Middle frontal gyrus (tissue), 1 donor: ENCODE results near the gene TADA2B.

Source experiments
- DNase-seq: peaks from one replicate; pipeline ENCODE4 v3.0.0-alpha.2; 2015; ENCODE audit warnings: low spot score; ENCODE audit errors: extremely low spot score

The TADA2B gene, protein sequence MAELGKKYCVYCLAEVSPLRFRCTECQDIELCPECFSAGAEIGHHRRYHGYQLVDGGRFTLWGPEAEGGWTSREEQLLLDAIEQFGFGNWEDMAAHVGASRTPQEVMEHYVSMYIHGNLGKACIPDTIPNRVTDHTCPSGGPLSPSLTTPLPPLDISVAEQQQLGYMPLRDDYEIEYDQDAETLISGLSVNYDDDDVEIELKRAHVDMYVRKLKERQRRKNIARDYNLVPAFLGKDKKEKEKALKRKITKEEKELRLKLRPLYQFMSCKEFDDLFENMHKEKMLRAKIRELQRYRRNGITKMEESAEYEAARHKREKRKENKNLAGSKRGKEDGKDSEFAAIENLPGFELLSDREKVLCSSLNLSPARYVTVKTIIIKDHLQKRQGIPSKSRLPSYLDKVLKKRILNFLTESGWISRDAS

DNA sequence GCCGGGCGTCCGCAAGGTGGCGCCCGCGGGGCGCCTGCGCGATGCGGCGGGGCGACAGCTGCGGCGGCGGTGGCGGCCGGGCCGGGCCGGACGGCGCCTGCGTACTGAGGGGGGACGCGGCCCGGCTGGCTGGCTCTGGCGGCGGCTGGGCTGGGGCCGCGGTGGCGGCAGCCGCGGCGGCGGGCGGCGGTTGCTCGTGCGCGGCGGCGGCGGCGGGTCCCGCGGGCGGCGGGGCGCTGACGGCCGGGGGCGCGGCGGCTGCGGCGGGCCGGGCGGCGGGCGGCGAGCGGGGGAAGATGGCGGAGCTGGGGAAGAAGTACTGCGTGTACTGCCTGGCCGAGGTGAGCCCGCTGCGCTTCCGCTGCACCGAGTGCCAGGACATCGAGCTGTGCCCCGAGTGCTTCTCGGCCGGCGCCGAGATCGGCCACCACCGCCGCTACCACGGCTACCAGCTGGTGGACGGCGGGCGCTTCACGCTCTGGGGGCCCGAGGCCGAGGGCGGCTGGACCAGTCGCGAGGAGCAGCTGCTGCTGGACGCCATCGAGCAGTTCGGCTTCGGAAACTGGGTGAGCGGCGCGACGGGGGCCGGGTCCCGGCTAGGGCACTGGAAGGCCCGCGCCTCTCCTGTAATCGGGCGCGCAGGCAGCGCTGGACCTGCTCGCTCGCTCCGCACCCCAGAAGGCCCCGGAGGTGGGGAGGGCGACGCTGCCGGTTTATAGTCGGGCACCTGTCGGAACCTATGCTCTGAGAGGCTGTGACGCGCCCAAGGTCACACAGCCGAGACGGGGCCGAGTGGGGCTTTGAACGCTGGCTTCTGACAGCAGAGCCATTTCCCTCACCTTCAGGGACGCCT lies at the start of gene TADA2B:
Gene TADA2B (plus strand): TSS at position 89 of the 853 bp plus-strand sequence. CDS start 208 bp downstream, at position 297.
- DNase-seq, result no peak

DNA sequence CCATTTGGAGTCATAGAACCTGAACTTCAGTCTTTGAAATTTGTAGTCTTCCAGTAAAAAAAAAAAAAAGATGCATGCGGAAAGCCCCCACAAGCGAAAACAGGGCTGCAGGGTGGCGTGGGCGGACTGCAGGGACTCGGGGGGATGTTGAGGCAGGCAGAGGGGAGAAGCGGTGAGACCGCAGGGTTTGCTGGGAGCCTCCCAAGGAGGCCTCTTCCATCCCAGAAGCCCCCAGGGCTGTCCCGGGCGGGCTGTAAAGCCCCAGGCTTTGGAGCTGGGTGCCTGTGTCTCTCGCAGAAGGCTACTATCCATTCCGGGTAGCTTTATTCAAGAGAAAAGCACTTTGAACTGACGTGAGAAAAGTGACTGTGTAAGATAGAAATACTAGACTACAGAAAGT lies 46.7 kb upstream of the TADA2B start:
- no peak for DNase-seq

DNA sequence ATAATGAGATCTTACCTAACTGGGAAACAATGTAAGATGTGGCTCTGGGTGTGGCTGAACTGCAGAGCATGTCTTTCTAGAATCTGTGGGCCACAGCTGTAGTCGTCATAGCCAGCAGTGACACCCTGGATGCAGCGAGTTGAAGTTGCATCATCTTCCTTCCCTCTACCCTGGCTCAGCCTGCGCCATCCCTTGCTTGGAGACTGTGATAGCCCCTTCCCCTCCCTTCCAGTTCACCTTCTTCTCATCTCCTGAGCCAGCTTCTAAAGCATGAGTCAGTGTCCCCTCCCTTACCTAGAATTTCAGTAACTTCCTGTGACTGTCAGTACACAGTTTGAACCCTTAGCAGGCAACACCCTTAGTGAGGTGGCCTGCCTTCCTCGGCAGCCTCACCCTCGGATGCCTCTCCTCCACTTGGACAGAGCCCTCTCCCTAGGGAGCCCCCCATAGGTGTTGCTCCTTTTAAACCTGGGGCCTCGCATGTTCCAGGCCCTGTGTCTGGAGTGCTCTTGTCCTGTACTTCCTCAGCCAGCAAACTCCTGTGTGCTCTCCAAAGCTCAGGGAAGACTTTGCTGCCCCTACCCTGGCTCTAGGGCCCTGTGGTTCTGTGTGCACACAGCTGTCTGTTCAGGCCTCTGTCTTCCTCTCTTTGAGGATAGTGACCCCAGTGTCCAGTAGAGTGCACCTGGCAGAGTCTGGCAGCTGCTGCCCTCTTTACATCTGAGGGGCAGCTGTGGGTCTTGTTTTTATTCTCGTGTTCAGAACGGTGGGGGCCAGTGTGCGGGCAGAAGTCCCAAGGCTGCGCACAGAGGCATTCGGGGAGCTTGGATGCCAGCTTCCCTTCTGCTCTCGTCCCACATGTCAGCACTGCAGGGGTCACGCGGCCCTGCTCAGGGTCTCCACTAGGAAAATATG lies 43.7 kb upstream of the TADA2B start:
- no peak for DNase-seq

DNA sequence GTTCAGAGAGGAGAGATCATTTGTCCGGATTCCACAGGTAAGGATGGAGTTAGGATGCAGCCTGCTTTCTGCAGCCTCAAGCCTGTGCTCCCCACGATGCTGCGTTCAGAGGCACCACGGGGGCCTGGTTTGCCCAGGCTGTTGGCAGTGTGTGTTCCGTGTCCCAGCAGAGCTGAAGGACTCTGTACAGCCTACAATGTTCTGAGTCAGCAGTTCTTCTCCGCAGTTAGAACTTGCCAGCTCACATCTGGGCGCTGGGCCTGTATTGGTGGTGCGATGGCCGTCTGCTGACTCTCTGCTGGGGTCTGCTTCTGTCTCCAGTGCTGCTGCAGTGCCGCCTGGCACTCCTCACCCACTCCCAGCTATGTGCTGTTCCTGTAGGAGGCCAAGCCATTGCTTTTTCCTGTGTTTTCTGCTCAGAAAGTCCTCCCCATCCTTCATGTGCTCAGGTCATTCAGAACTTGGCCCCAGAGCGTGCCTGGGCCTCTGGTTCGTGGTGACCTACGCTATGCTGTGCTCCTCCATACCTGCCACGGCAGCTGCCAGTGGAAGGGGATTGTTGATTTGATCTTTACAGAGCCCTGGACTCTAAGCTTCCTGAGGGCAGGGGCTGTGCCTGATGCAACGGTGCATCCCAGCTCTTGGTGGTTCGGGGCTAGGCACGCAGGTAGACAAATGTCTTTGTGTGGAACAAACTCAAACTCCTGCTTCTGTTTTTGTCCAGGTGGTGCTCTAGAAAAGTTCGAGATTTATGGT lies 42.6 kb upstream of the TADA2B start:
- no peak for DNase-seq

DNA sequence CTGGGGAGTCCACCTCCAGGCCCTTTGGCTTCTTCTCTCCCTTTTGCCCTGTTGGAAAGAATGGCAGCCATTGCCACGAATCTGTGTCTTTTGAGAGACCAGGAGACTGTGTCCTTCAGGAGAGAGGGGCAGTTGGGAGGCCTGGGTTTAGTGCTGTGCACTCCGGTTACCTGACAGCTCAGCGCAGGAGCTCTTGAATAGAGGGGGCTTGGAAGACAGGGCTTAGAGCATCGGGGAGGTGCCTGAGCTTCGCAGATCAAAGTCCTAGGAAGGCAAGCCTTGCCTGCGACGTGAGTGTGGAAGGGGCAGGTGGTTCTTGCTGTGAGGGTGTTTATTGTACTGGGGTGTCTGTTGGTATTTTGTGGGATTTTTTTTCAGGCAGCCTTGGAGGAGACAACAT lies 41.9 kb upstream of the TADA2B start:
- DNase-seq, result no peak

DNA sequence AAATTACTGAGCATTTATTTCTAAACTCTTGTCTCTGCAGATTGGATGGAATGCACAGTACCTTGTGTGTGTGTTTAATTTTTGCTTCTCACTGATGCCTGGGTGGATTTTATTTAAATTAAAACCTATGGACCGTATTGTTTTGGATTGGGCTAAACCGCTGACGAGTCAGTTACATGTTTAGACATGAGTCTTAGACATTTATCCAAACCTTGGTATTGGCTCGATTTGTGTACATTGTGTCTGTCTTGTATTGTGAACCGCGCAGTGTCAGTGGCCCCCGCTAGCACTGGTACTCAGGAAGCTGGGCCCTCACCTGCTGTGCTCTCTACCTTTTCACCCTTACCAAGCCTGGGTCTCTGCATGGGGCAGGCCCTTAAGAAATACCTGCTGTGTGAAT lies 40.8 kb upstream of the TADA2B start:
- no peak for DNase-seq

DNA sequence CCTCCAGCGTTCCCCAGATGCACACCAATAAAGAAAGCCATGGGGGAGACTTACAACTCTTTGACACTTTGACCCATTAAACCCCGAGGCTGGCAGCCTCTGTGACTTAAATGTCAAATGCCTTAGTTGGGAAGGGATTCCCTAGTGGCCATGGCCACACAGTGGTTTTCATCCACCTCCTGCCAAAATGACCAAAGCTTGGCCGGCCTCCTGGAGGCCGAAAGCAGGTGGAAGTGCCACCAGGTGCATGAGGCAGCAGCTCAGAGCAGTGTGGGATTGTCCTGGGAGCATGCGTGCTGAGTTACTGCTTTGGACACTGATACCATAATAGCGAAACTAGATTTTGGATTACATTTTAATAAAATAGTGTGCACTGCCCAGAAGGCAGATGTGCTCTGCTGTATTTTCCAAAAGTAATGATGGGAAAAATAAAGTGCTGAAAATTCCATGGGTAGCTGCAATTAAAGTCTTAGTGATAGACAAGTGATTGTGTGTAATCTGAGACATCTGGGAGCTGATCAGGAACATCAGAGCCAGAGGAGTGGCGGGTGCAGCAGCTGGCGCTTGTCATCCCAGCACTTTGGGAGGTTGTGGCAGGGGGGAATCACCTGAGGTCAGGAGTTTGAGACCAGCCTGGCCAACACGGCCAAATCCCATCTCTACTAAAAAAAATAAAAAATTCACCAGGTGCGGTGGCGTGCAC lies 39.8 kb upstream of the TADA2B start:
- DNase-seq, result no peak

DNA sequence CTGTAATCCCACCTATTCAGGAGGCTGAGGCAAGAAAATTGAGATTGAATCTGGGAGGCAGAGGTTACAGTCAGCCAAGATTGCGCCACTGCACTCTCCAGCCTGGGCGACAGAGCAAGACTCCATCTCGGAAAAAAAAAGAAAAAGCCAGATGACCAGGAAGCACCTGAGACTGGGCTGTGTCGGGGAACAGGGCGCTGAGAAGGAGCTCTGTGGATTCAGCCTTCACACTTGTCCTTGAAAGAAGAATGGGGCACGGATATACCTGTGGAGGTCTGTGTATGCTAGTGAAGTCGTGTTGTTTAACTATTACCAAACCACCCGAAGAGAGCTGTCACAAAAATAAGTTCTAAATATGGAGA lies 39.3 kb upstream of the TADA2B start:
- no peak for DNase-seq

DNA sequence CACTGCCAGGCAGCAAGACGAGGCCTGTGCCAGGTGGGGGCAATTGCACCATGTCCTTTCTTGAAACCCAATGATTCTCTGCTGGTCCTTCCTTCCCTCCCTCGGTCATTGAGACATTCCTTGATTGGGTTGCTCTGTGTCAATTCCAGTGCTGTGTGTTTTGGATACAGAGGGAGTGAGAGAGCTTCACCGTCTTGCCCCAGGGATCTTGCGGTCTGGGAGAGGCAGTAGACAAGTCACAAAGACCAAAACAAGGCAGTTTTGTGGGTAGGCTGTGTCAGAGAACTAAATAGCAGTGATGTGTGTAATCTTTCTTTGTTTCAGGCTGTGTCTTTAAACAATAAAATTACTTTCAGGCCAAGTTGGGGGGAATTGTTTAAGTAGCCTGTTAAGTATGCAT lies 38.8 kb upstream of the TADA2B start:
- no peak for DNase-seq

DNA sequence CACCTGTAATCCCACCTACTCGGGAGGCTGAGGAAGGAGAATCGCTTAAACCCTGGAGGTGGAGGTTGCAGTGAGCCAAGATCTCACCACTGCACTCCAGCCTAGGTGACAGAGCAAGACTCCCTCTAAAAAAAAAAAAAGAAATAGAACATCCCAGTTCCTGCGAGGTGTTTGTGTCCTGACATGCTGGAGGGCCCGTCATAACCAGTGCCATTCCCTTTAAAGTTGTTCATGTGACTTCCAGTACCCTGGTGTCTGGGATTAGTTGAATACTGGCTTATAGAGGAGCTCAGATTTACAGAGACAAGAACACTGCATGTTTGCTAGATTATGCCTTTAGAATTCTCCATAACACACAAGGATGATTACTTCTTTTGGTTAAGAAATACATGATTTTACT lies 37.6 kb upstream of the TADA2B start:
- no peak for DNase-seq

DNA sequence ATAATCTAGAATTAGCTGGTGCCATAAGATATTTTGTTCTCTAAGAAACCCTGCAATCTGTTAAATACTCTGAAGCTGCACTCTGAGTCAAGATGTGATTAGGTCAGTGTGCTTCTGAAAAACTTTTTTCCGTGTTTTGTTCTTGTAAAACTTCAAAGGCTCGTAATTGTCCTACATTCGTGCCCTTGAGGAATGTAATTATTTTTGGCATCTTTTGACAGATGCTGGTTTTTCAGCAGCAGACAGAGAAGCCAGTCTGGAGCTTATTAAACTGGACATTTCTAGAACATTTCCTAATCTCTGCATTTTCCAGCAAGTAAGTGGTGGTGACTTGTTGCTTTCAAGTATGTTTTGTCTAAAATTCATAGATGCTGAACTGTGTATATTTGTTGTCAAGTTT lies 36.8 kb upstream of the TADA2B start:
- no peak for DNase-seq

DNA sequence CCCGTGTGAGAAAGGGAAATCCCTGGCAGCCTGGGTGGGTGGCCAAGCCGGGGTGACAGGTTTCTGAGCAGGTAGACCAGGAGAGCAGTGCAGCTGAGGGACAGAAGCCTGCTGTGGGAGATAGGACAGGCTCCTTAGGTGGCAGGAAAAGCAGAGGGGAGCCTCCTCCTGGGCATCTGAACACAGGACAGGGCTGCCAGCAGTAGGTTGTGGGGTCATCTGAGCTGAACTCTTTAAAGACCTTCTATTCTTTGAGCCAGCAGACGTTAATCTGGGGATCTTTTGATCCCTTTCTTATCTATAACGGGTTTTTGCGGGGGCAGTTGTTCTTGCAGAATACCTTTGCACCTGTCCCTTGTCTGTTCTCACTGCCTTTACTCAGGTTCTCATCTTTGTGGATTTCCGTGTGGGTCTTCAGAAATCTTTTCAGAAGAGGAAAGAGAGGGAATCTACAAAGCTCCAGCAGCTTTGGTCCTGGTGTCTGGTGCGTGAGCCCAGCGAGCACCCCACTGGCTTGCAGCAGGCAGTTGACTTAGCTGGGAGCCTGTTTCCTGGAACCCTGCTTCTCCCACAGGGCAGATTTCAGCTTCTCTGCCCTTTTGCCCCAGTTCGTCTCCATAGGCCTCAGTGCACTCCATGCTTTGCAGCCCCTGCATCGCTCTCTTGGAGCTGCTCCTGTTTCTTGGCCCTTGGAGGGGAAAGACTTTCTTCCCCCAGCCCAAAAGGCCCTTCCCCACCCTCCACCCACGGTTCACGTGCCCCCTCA lies 35.8 kb upstream of the TADA2B start:
- DNase-seq, result no peak

DNA sequence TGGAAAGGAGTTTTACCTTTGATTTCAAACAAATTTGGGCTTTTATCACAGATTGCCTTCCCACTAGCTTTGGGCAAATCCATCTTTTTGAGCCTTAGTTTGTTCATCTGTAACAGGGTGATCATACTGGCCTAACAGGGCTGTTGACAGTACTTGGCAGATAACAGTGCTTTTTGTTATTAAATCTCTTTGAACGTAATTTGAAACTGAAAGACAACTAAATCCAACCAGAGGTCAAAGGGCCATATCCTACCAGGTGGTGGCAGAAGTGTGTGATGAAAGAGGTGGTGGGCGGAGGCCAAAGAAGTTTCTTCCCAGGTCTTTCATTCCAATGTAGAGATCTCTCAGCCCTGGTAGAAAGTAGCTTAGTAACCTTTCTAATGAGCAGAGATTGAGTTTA lies 35.2 kb upstream of the TADA2B start:
- no peak for DNase-seq

DNA sequence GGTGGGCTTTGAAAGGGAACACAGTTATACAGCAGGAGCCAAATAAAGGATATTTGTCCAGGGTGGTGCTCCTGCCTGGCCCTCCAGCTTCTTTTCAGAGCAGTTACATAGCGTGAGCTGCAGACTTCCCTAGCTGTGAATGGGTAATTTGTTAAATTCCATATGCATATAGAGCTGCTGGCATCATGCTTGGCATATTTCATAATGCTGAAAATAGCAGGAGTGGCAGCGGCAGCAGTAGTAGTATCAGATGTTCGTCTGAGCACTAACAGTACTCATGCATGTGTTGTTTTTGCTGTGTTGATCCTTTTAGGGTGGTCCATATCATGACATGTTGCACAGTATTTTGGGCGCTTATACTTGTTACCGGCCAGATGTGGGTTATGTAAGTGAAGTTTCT lies 33.6 kb upstream of the TADA2B start:
- DNase-seq, result no peak

DNA sequence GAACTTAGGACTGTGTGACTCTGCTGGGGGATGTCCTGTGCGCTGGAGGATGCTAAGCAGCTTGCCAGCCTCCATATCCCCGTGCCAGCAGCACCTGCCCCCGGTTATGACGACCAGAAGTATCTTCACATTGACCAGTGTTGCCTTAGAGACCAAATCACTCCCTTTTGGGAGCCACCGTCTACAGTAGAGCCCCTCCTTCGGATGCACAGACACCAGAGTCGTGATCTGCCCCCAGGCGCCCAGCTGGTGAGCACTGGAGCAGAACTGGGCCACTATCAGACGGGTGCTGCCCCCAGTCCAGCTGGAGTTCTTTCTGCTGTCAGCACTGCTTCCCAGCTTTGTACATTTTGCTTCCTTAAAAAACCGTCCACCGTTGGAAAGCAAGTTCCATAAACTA lies 30.0 kb upstream of the TADA2B start:
- DNase-seq, result no peak

DNA sequence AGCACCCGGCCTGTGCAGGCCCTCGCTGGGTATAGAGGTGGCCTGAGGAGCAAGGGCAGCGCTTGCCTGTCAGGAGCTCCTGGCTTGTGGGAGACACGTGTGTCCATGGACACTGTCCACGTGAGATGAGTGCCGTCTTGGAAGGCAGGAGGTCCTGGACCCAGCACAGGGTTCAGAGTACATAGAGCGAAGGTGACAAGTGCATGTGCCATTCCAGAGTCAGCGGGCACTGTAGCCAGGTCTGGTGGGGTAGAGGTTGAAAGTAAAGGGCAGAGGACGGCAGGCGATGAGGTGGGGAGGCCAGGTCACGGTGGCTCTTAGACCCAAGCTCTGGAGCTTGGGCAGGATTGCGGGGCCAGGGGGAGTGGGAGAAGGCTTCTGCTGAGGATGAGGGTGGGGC lies 28.4 kb upstream of the TADA2B start:
- no peak for DNase-seq

DNA sequence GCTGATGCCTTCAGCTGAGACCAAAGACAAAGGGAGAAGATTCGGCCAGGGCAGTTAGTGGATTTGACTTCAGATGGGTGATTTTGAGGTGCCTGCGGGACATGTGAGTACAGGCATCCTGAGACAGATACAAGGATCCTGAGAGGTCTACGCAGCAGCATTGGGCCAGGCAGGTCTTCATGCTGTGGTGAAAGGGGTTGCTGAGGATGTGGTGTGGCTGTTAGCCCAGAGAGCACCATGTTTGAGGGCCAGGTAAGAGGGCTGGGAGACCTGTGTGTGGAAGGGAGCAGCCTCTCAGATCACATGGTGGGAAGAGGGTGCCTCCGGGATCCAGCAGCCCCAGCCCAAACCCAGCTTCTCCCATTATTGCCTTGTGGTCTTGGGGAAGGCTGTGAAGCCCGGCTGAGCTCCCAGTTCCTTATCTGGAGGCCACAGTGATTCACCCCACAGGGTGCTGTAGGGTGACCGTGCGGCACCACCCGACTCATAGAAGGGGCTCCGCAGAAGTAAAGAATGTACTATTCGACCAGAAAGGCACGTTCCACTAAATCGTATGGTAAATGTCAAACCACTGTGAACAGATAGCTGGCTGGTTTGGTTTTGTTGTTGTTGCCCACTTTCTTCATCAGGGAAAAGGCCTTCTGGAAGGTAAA lies 27.7 kb upstream of the TADA2B start:
- no peak for DNase-seq

DNA sequence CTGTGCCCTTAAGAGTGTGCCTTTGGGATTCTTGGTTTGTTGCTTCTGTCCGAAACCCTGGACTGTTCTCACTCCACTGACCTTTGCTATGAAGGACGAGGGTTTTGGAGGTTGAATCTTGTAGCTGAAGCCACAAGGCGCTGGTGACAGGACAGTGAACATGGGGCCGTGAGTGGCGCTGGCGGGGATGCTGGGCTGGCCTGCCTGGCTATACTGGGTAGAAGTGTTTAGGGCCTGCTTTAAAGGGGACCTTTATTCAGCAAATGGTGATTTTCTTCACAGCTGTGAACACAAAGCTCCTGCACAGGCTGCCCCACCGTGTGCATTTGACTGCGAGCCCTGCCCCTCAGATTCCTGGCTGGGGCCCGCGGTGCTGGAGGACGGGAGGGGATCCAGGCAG lies 27.1 kb upstream of the TADA2B start:
- no peak for DNase-seq

DNA sequence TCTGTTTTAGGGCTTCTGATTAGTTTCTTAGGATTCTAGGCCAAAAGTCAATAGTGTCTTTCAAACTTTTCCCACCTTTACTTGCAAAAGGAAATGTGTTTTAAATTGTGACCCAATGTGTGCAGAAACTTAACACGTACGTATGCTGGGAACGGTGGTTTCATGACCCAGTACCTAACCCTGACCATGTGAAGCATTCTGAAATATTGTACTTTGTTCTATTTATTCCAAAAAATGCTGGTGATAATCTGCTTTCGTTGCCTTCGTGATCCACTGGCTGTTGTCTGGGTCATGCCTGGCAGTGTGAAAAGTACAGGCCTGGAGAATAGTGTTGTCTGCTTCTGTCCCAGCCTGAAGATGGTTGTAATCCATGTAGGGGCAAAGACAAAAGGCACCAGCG lies 26.7 kb upstream of the TADA2B start:
- no peak for DNase-seq
